AG04449 (cell line): ENCODE measurements around the gene TMEM40.

Source experiments
- CTCF ChIA-PET: fragments of 350-600 bp; formaldehyde crosslinking; extraction: SDS; loops from one replicate; lab custom pipeline; 2021; ENCODE audit warnings: antibody characterized with exemption; lab: Yijun Ruan, JAX
- POLR2A ChIA-PET: fragments of 400-600, 350-600 bp; formaldehyde crosslinking; extraction: SDS; loops from one replicate; lab custom pipeline; 2020; ENCODE audit warnings: antibody characterized with exemption, inconsistent platforms; lab: Yijun Ruan, JAX
- DNase-seq: peaks from one replicate; pipeline ENCODE4 v3.0.0-alpha.2; 2010; ENCODE audit warnings: low read depth, low spot score
- H3K4me3 ChIP-seq: 2 replicates; pipeline ENCODE4 v1.5.1; 2011; ENCODE audit warnings: low read depth, mild to moderate bottlenecking, control low read depth, low read length
- TF ChIP-seq, protein P1 (sequence below): IDR thresholded peaks from one replicate; pipeline ENCODE4 v1.5.1; 2011; ENCODE audit warnings: mild to moderate bottlenecking, moderate library complexity, low read length, control low read depth, inconsistent platforms; ENCODE audit not compliant: insufficient read depth; ENCODE audit errors: missing control alignments

TMEM40 gene

GRCh38 chr3:12772462-12772861, 13.4 kb upstream of the TMEM40 start:
- H3K4me3 ChIP-seq: no peak overlapping the region
- POLR2A ChIA-PET: no interaction called here

DNA sequence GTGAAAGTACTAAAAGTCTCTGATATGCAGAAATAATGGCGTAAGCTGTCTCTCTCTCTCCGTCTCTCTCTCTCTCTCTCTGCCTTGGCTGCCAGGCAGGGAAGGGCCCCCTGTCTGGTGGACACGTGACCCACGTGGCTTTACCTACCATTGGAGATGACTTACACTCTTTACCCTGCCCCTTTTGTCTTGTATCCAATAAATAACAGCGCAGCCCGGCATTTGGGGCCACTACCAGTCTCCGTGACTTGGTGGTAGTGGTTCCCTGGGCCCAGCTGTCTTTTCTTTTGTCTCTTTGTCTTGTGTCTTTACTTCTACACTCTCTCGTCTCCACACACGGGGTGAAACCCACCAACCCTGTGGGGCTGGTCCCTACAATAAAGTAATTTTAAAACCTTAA, 12.2 kb upstream of the TMEM40 start:
- TF ChIP-seq, protein P1, sequence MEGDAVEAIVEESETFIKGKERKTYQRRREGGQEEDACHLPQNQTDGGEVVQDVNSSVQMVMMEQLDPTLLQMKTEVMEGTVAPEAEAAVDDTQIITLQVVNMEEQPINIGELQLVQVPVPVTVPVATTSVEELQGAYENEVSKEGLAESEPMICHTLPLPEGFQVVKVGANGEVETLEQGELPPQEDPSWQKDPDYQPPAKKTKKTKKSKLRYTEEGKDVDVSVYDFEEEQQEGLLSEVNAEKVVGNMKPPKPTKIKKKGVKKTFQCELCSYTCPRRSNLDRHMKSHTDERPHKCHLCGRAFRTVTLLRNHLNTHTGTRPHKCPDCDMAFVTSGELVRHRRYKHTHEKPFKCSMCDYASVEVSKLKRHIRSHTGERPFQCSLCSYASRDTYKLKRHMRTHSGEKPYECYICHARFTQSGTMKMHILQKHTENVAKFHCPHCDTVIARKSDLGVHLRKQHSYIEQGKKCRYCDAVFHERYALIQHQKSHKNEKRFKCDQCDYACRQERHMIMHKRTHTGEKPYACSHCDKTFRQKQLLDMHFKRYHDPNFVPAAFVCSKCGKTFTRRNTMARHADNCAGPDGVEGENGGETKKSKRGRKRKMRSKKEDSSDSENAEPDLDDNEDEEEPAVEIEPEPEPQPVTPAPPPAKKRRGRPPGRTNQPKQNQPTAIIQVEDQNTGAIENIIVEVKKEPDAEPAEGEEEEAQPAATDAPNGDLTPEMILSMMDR: no peak
- no peak overlapping the region for H3K4me3 ChIP-seq
- DNase-seq: no peak
- CTCF ChIA-PET: interaction anchor here (0.9 to 1.6 kb wide), 3 partner anchors 9 to 16 kb away, joined by 3 to 8 read pairs (median 3); no protein-coding TSS in a partner anchor
- POLR2A ChIA-PET: no interaction called here

More at GRCh38 chr3:12772462-12772861, 13.4 kb upstream of the TMEM40 start:
- DNase-seq: no peak
- CTCF ChIA-PET: interaction anchor here (1.2 kb wide), 1 partner anchor 15 kb away, joined by 3 read pairs; no protein-coding TSS in a partner anchor
- TF ChIP-seq, protein P1: no peak

DNA sequence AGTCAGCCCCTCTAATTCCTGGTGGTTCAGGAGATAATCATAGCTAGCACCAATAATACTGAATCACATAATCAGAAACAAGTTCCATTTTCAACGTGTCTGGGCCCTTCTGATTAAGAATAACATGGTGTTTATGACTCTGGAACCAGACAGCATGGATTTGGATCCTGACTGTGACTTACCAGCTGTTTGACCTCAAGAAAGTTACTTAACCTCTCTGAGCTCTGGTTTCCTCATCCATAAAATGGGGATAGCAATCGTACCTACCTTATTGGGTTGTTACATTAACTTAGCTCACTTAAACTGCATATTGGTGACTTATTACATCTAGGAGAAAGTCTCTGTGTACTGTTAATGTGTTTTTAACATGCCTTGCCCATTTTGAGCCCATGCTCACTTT, 10.7 kb upstream of the TMEM40 start:
- H3K4me3 ChIP-seq: no peak overlapping the region
- ChIA-PET POLR2A (no interaction called here), CTCF (interaction anchor here (1.6 kb wide), 1 partner anchor 17 kb away, joined by 8 read pairs; no protein-coding TSS in a partner anchor)
- TF ChIP-seq, protein P1: no peak
- DNase-seq: no peak

GRCh38 chr3:12768579-12769527, 9.8 kb upstream of the TMEM40 start:
- DNase-seq: no peak
- TF ChIP-seq, protein P1: no peak
- POLR2A ChIA-PET: no interaction called here
- CTCF ChIA-PET: no interaction called here
- no peak overlapping the region for H3K4me3 ChIP-seq

DNA sequence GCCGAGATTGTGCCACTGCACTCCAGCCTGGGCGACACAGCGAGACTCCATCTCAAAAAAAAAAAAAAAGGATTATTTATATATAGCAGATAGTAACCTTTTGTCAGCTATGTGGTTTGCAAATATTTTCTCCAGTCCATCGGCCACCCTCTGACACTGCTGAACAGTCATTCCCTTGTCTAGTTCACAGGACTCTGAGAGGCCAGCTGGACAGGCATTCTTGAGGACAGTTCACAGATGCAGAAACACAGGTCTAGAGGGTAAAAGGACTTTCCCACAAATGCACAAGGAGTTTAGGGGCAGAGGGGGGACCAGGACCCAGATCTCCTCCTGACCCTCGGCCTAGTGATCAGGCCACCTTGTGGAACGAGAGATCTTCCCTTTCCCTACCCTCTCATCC, 7.5 kb upstream of the TMEM40 start:
- CTCF ChIA-PET: interaction anchor here (0.6 to 3.9 kb wide), 3 partner anchors 13 to 43 kb away, joined by 3 to 23 read pairs (median 7); no protein-coding TSS in a partner anchor

More for the DNA sequence above, 7.5 kb upstream of the TMEM40 start:
- POLR2A ChIA-PET: no interaction called here
- TF ChIP-seq, protein P1: no peak
- no peak for DNase-seq
- no peak overlapping the region for H3K4me3 ChIP-seq
